ENCODE data around the gene QDPR. TPM values are rescaled to one million over a fixed set of nuclear protein-coding genes. Genes with fewer than 3 reads are reported as not detected.

QDPR gene
- total RNA-seq, 1 experiment from 2014 or later: 39.5 TPM

DNA sequence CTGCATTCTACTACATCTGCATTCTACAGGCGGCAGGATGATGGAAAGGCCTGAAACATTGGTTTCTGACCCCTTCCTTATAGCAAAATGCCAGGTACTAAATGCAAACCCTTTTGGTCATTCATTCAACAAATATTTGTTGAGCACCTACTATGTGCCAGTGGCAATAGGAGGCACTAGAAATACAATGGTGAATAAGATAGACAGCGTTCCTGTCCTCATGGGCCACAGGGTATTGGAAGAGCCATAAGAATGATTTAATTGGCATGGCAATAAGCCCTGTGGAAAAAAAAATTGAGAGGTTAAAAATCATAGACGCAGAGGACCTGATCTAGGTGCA is 47.8 kb upstream of the QDPR start:
- TF ChIP-seq, protein P1, sequence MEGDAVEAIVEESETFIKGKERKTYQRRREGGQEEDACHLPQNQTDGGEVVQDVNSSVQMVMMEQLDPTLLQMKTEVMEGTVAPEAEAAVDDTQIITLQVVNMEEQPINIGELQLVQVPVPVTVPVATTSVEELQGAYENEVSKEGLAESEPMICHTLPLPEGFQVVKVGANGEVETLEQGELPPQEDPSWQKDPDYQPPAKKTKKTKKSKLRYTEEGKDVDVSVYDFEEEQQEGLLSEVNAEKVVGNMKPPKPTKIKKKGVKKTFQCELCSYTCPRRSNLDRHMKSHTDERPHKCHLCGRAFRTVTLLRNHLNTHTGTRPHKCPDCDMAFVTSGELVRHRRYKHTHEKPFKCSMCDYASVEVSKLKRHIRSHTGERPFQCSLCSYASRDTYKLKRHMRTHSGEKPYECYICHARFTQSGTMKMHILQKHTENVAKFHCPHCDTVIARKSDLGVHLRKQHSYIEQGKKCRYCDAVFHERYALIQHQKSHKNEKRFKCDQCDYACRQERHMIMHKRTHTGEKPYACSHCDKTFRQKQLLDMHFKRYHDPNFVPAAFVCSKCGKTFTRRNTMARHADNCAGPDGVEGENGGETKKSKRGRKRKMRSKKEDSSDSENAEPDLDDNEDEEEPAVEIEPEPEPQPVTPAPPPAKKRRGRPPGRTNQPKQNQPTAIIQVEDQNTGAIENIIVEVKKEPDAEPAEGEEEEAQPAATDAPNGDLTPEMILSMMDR (IDR thresholded peaks at IDR 0.05 in 2 of 3, conservative IDR thresholded peaks at IDR 0.05 in 1 of 3; ENCODE audit: borderline replicate concordance in 1 of 3, insufficient read depth in 1 of 3, low read depth in 2 of 3, low read length in 2 of 3): no peak
- TF ChIP-seq POLR2A (IDR thresholded peaks at IDR 0.05; ENCODE audit: borderline replicate concordance, extremely low read depth, insufficient read depth, insufficient read length): no peak
- TF ChIP-seq ELF1 (IDR thresholded peaks at IDR 0.05; ENCODE audit: borderline replicate concordance, low read depth): no peak
- TF ChIP-seq YY1 (IDR thresholded peaks at IDR 0.05; ENCODE audit: extremely low read depth, insufficient replicate concordance, low read depth, low read length): no peak
- no peak for TF ChIP-seq ZFX (IDR thresholded peaks at IDR 0.05)
- Histone ChIP-seq H3K79me2 (ENCODE audit: insufficient read depth, low read length) (no peaks in the 10 kb centered on the region), H3K4me3 (replicated peaks in 1 of 2; ENCODE audit: low read depth in 1 of 2, low read length in 2 of 2) (no peak overlapping the region), H3K4me1 (ENCODE audit: control insufficient read depth in 1 of 2, insufficient read depth in 2 of 2, low read length in 2 of 2) (peaks cover 0 to 7% of the 10 kb centered on the region in 2 experiments; a peak in 2 of 4 replicates), H3K27me3 (ENCODE audit: insufficient read depth, low read length) (0 out of 2 replicates have a peak, but pooled peaks cover 8% of the 10 kb centered on the region), H3K9me2 (ENCODE audit: insufficient read depth) (no peaks in the 10 kb centered on the region), H2AFZ (ENCODE audit: low read depth, low read length, poor library complexity, severe bottlenecking) (no peak overlapping the region), H4K20me1 (ENCODE audit: insufficient read depth) (no peaks in the 10 kb centered on the region), H3K4me2 (ENCODE audit: low read length) (no peak overlapping the region), H3K36me3 (ENCODE audit: control insufficient read depth in 1 of 2, insufficient read depth in 2 of 2, low read length in 2 of 2) (no peaks in the 10 kb centered on the region), H3K27ac (ENCODE audit: low read depth, low read length) (no peak overlapping the region), H3K9ac (ENCODE audit: low read length) (no peak overlapping the region), H3K9me3 (ENCODE audit: control insufficient read depth in 1 of 2, insufficient read depth in 1 of 2, low read depth in 1 of 2, low read length in 2 of 2) (no peaks in the 10 kb centered on the region)
- CTCF ChIA-PET: no interaction called here
- BruUV-seq (replicated peaks): no TSS peak
- intact Hi-C loops (cut with micrococcal nuclease): no loop called here
- POLR2A ChIA-PET: no interaction called here
- ATAC-seq (no peak), DNase-seq (ENCODE audit: low read depth, low spot score) (no peak)
- RAD21 ChIA-PET (ENCODE audit: low non-redundant PET in 1 of 2, low total read pairs in 2 of 2, uncharacterized antibody in 2 of 2, unreplicated experiment in 2 of 2): interaction anchor here in 1 of 2 experiments (0.6 kb wide), 1 partner anchor 91 kb away, joined by 6 read pairs; no protein-coding TSS in a partner anchor

DNA sequence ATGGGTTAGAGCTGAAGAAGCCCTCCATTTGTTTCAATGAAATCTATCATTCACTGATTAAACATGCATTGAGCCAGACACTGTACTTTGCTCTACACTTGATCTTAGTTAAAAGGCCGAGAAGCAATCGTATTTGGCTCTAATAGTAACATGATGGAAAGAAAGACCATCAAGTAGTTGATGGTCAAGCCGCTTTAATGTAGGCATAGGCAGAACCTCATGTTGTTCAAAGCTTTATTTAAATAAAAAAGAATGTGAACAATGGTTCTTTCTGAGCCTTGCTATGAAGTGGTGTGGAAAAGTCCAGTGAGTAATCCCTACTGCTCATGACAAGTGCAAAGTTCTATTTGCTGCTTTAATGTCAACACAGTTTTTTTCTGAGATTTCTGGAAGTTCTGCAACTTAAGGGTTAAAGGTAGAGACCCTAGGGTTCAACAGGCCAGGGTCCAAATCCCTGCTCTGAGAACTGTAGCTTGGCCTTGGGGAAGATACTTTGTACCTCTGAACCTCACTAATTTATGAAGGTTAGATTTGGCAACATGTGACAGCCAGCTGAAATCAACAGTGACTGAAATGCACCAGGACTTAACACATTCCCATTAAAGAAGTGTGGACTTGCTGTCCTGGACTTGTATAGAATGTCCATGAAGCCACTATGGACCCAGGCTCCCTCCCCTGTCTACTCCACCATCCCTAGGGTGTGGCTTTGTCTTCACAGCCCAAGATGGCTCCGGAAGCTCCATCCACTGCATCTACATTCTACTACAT is 47.2 kb upstream of the QDPR start:
- RAD21 ChIA-PET (ENCODE audit: low non-redundant PET in 1 of 2, low total read pairs in 2 of 2, uncharacterized antibody in 2 of 2, unreplicated experiment in 2 of 2): interaction anchor here in 1 of 2 experiments (0.6 kb wide), 1 partner anchor 92 kb away, joined by 6 read pairs; no protein-coding TSS in a partner anchor
- TF ChIP-seq EZH2 (IDR thresholded peaks at IDR 0.05) (no peak), EZH2phosphoT487 (IDR thresholded peaks at IDR 0.05; ENCODE audit: borderline replicate concordance) (no peak), FOSL1 (IDR thresholded peaks at IDR 0.05; ENCODE audit: low read depth) (no peak), REST (IDR thresholded peaks at IDR 0.05; ENCODE audit: low read depth) (no peak), ZNF274 (IDR thresholded peaks at IDR 0.05; ENCODE audit: low read depth, low read length) (no peak)
- TF ChIP-seq, protein P2, sequence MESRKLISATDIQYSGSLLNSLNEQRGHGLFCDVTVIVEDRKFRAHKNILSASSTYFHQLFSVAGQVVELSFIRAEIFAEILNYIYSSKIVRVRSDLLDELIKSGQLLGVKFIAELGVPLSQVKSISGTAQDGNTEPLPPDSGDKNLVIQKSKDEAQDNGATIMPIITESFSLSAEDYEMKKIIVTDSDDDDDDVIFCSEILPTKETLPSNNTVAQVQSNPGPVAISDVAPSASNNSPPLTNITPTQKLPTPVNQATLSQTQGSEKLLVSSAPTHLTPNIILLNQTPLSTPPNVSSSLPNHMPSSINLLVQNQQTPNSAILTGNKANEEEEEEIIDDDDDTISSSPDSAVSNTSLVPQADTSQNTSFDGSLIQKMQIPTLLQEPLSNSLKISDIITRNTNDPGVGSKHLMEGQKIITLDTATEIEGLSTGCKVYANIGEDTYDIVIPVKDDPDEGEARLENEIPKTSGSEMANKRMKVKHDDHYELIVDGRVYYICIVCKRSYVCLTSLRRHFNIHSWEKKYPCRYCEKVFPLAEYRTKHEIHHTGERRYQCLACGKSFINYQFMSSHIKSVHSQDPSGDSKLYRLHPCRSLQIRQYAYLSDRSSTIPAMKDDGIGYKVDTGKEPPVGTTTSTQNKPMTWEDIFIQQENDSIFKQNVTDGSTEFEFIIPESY (IDR thresholded peaks at IDR 0.05; ENCODE audit: extremely low read depth, insufficient replicate concordance, low read length): no peak

More for the DNA sequence above, 47.2 kb upstream of the QDPR start:
- H2AFZ ChIP-seq (ENCODE audit: low read depth, low read length, poor library complexity, severe bottlenecking): no peak overlapping the region
- no peak overlapping the region for H3K4me2 ChIP-seq (ENCODE audit: low read length)
- no peak for ATAC-seq
- H3K4me3 ChIP-seq (replicated peaks in 1 of 2; ENCODE audit: low read depth in 1 of 2, low read length in 2 of 2): no peak overlapping the region
- no TSS peak for BruUV-seq (replicated peaks)
- POLR2A ChIA-PET: no interaction called here
- no peaks in the 10 kb centered on the region for H3K9me3 ChIP-seq (ENCODE audit: control insufficient read depth in 1 of 2, insufficient read depth in 1 of 2, low read depth in 1 of 2, low read length in 2 of 2)
- intact Hi-C loops (cut with micrococcal nuclease): no loop called here
- peaks cover 0 to 7% of the 10 kb centered on the region in 2 experiments; a peak in 2 of 4 replicates for H3K4me1 ChIP-seq (ENCODE audit: control insufficient read depth in 1 of 2, insufficient read depth in 2 of 2, low read length in 2 of 2)
- H3K27me3 ChIP-seq (ENCODE audit: insufficient read depth, low read length): 0 out of 2 replicates have a peak, but pooled peaks cover 8% of the 10 kb centered on the region
- no peaks in the 10 kb centered on the region for H3K36me3 ChIP-seq (ENCODE audit: control insufficient read depth in 1 of 2, insufficient read depth in 2 of 2, low read length in 2 of 2)
- H4K20me1 ChIP-seq (ENCODE audit: insufficient read depth): no peaks in the 10 kb centered on the region
- CTCF ChIA-PET: no interaction called here
- no peaks in the 10 kb centered on the region for H3K9me2 ChIP-seq (ENCODE audit: insufficient read depth)
- no peak overlapping the region for H3K27ac ChIP-seq (ENCODE audit: low read depth, low read length)
- no peaks in the 10 kb centered on the region for H3K79me2 ChIP-seq (ENCODE audit: insufficient read depth, low read length)
- H3K9ac ChIP-seq (ENCODE audit: low read length): no peak overlapping the region
- no peak for DNase-seq (ENCODE audit: low read depth, low spot score)
